ENCODE results near the gene KCTD1.
A peak's percentile ranks its signal among the peaks of the same experiment; 100 is the strongest.

Gene KCTD1

DNA sequence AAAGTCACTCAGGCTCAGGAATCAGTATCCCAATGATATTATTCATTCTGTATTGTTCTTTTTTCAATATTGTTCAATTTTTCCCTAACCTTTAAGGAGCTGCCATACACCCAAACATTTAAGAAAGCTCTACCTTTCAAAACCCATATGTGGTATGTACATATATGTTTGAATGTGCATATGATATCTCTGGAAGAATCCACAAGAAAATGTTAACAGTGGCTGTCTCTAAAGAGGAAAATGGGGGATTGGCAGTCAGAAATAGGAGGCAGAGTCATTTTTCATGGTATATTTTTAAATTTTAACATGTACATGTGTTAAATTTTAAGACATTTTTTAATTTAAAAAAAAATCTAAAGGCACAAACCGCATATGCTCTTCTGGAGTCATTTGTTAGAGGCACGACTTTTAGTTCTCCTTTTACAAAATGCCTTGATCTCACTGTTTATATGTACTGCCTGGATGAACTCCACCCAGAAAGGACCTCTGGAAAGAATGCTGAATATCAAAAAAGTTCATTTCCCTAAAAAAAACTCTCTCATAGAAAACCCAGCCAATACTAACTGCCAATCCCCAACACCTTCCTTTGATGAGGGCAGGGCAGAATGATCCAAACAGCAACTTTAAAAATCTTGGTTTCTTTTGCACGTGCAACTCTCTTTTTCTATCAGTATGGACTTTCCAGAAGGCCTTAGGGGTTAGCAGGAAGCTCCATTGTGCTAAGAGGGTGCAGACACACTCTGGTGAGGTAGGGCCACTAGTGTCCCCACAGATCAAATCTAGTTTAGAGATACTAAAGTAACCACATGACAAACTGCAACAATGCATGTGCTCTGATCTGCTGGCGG lies 23.6 kb downstream of the KCTD1 start:
- DNase-seq (ENCODE audit: low read depth in 2 of 2): no peak
- H3K4me3 ChIP-seq (replicated peaks in 1 of 2; ENCODE audit: low read depth in 2 of 2, low read length in 2 of 2): no peak overlapping the region
- TF ChIP-seq, protein P1, sequence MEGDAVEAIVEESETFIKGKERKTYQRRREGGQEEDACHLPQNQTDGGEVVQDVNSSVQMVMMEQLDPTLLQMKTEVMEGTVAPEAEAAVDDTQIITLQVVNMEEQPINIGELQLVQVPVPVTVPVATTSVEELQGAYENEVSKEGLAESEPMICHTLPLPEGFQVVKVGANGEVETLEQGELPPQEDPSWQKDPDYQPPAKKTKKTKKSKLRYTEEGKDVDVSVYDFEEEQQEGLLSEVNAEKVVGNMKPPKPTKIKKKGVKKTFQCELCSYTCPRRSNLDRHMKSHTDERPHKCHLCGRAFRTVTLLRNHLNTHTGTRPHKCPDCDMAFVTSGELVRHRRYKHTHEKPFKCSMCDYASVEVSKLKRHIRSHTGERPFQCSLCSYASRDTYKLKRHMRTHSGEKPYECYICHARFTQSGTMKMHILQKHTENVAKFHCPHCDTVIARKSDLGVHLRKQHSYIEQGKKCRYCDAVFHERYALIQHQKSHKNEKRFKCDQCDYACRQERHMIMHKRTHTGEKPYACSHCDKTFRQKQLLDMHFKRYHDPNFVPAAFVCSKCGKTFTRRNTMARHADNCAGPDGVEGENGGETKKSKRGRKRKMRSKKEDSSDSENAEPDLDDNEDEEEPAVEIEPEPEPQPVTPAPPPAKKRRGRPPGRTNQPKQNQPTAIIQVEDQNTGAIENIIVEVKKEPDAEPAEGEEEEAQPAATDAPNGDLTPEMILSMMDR (IDR thresholded peaks at IDR 0.05; ENCODE audit: low read depth, low read length): no peak

DNA sequence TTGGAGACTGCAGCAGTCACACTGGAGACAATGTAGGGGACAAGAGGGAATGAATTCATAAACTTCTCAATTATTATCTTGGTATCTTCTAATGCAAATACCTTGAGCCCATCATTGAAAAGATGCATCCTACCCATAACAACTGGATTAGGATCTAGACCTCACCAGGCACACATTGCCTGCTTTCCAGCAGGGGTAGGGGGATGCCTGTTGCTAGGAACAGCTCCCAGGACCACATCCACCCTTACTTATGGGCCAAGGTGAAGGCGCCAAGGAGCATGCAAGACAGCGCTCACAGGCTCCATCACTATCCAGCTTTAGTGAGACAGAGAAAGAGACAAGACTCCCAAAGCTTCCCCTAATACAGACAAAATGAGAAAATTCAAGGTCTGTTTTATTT lies 24.4 kb downstream of the KCTD1 start:
- TF ChIP-seq, protein P1 (IDR thresholded peaks at IDR 0.05; ENCODE audit: low read depth, low read length): no peak
- no peak for DNase-seq (ENCODE audit: low read depth in 2 of 2)

DNA sequence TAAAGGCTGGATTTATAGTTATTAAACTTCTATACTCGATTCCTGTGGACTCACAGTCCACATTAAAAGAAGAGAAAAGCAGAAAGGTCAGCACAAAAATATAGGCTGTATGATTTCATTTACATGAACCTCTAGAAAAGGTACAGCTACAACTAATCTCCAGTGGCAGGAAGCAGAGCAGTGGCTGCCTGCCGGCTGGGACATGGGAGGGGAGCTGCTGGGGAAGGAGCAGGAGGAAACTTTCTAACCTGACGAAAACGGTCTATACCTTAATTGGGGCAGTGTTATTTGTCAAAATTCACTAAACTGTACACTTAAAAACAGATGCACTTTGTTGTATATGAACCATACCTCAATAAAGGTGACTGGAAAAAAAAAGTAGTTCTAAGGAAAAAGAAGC lies 26.7 kb downstream of the KCTD1 start:
- H3K4me3 ChIP-seq (replicated peaks in 1 of 2; ENCODE audit: low read depth in 2 of 2, low read length in 2 of 2): no peak overlapping the region
- TF ChIP-seq, protein P1 (IDR thresholded peaks at IDR 0.05; ENCODE audit: low read depth, low read length): no peak
- DNase-seq (ENCODE audit: low read depth in 2 of 2): no peak

More for the DNA sequence above, 24.4 kb downstream of the KCTD1 start:
- no peak overlapping the region for H3K4me3 ChIP-seq (replicated peaks in 1 of 2; ENCODE audit: low read depth in 2 of 2, low read length in 2 of 2)

DNA sequence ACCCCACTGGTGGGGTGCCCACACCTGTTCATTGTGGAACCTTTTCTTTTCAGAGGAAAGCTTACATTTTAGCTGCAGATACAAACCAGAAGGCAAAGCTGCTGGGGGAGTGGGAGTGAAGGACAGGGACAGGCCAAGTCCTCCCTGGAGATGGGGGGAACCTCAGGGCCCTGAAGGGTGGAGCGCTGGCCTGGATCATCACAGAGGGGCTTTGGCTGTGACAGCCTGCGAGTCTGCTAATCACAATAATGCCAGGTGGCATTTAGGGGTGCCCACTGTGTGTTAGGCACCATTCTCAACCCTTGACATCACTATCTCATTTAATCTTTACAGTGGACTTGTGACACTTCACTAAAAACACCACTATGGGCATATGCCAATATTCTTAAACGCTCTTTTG lies 27.4 kb downstream of the KCTD1 start:
- TF ChIP-seq, protein P1 (IDR thresholded peaks at IDR 0.05; ENCODE audit: low read depth, low read length): no peak

DNA sequence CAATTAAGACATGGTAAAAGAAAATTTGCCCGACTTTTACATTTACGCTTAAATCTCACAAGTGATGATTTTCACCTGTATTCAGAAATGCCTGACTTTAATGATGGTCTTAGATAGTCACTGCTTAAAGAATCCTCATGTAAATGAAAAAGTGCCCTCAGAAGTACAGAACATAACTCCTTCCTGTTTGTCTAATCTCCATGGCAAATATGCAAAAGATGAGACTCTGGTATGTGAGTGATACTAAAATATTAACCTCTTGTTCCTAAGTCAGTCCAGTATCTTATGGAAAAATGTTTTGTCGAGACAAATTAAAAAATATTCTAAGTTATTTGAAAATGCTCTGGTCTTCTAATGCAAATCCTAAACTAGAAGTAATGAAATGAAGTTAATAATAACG lies 29.2 kb downstream of the KCTD1 start:
- H3K4me3 ChIP-seq (replicated peaks in 1 of 2; ENCODE audit: low read depth in 2 of 2, low read length in 2 of 2): no peak overlapping the region

More for the DNA sequence above, 27.4 kb downstream of the KCTD1 start:
- no peak overlapping the region for H3K4me3 ChIP-seq (replicated peaks in 1 of 2; ENCODE audit: low read depth in 2 of 2, low read length in 2 of 2)
- DNase-seq (ENCODE audit: low read depth in 2 of 2): no peak

DNA sequence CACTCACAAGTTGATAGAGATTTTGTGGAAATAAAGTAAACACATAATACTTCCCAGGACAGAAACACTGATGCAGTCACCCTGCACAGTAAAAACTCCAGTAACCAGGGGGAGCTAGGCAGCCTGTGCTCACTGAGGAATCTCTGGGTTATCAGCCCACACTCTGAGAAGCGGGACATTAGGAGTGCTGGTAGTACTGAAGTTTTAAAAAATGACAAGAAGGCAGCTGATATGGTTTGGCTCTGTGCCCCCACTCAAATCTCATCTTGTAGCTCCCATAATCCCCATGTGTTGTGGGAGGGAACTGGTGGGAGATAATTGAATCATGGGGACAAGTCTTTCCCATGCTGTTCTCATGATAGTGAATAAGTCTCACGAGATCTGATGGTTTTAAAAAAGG lies 31.4 kb downstream of the KCTD1 start:
- no peak overlapping the region for H3K4me3 ChIP-seq (replicated peaks in 1 of 2; ENCODE audit: low read depth in 2 of 2, low read length in 2 of 2)
- DNase-seq (ENCODE audit: low read depth in 2 of 2): peak in 1 of 2 donors; percentile 33
- TF ChIP-seq, protein P1 (IDR thresholded peaks at IDR 0.05; ENCODE audit: low read depth, low read length): no peak

More for the DNA sequence above, 29.2 kb downstream of the KCTD1 start:
- no peak for DNase-seq (ENCODE audit: low read depth in 2 of 2)
- TF ChIP-seq, protein P1 (IDR thresholded peaks at IDR 0.05; ENCODE audit: low read depth, low read length): no peak
